Skeletal muscle tissue (tissue), 4 donors: ENCODE data around the gene RELL1. TPM values are rescaled to one million over a fixed set of nuclear protein-coding genes. Genes with fewer than 3 reads are reported as not detected.

ENCODE experiments used
- H3K27ac ChIP-seq: one replicate; pipeline ENCODE4 v1.7.0; 2013; ENCODE audit warnings: mild to moderate bottlenecking, low read depth, low read length, inconsistent platforms
- H3K27me3 ChIP-seq, 3 donors: one replicate each; pipeline ENCODE4 v1.7.0; 2013; ENCODE audit warnings: low read length in 3 of 3; ENCODE audit not compliant: control insufficient read depth in 3 of 3, insufficient read depth in 3 of 3
- H3K36me3 ChIP-seq, 3 donors: one replicate each; pipeline ENCODE4 v1.7.0; 2013; ENCODE audit warnings: low read length in 3 of 3; ENCODE audit not compliant: control insufficient read depth in 3 of 3, insufficient read depth in 3 of 3
- H3K4me1 ChIP-seq, 3 donors: one replicate each; pipeline ENCODE4 v1.7.0; 2013; ENCODE audit warnings: low read length in 3 of 3, mild to moderate bottlenecking in 3 of 3; ENCODE audit not compliant: control insufficient read depth in 3 of 3, insufficient read depth in 3 of 3
- H3K4me3 ChIP-seq, 3 donors: one replicate each; pipeline ENCODE4 v1.7.0; 2013; ENCODE audit warnings: low read length in 3 of 3
- H3K9ac ChIP-seq, 3 donors: one replicate each; pipeline ENCODE4 v1.7.0; 2013; ENCODE audit warnings: low read length in 3 of 3, mild to moderate bottlenecking in 3 of 3, moderate library complexity in 2 of 3, low read depth in 1 of 3
- H3K9me3 ChIP-seq, 3 donors: one replicate each; pipeline ENCODE4 v1.7.0; 2013; ENCODE audit warnings: low read length in 3 of 3; ENCODE audit not compliant: control insufficient read depth in 3 of 3
- total RNA-seq: library from RNA; depleted of rRNA; stranded (reverse); fragments of >200 nt; gene quantifications from one replicate; pipeline ENCODE4 v1.2.3, GENCODE V29; 2014
- donor health status: Osteomylitis.

Gene RELL1
- total RNA-seq, 1 donor from 2014 or later, result 82.5 TPM

GRCh38 chr4:37628977-37629609, 57.1 kb downstream of the RELL1 start:
- H3K4me3 ChIP-seq, result no peak overlapping the region
- no peaks in the 10 kb centered on the region for H3K27me3 ChIP-seq
- no peak overlapping the region for H3K9ac ChIP-seq
- H3K27ac ChIP-seq, result peak overlapping the region; percentile 74
- peaks cover 11 to 16% (median 12%) of the 10 kb centered on the region in 3 donors for H3K36me3 ChIP-seq
- H3K4me1 ChIP-seq, result peaks cover 16 to 29% (median 28%) of the 10 kb centered on the region in 3 donors
- no peaks in the 10 kb centered on the region for H3K9me3 ChIP-seq

- Histone ChIP-seq H3K9ac (no peak overlapping the region), H3K4me1 (peaks cover 17 to 31% (median 31%) of the 10 kb centered on the region in 3 donors), H3K27me3 (no peaks in the 10 kb centered on the region), H3K36me3 (peaks cover 4 to 10% (median 6%) of the 10 kb centered on the region in 3 donors), H3K9me3 (no peaks in the 10 kb centered on the region), H3K27ac (no peak overlapping the region), H3K4me3 (no peak overlapping the region)
These were observed 58.9 kb downstream of the RELL1 start for GRCh38 chr4:37627263-37627662.

- no peaks in the 10 kb centered on the region for H3K27me3 ChIP-seq
- H3K4me3 ChIP-seq, result no peak overlapping the region
- H3K27ac ChIP-seq, result no peak overlapping the region
- peaks cover 17 to 26% (median 23%) of the 10 kb centered on the region in 3 donors for H3K4me1 ChIP-seq
- no peak overlapping the region for H3K9ac ChIP-seq
- no peaks in the 10 kb centered on the region for H3K9me3 ChIP-seq
- peaks cover 4 to 5% (median 4%) of the 10 kb centered on the region in 3 donors for H3K36me3 ChIP-seq
These were observed 60.7 kb downstream of the RELL1 start for GRCh38 chr4:37625499-37625898.

GRCh38 chr4:37623940-37624339, 62.2 kb downstream of the RELL1 start:
- Histone ChIP-seq H3K4me3 (no peak overlapping the region), H3K4me1 (peaks cover 9 to 17% (median 14%) of the 10 kb centered on the region in 3 donors), H3K36me3 (peaks cover 0 to under 1% (median 0%) of the 10 kb centered on the region in 3 donors), H3K9ac (no peak overlapping the region), H3K27me3 (no peaks in the 10 kb centered on the region), H3K9me3 (no peaks in the 10 kb centered on the region), H3K27ac (no peak overlapping the region)

GRCh38 chr4:37623125-37623524, 63.1 kb downstream of the RELL1 start:
- Histone ChIP-seq H3K27me3 (no peaks in the 10 kb centered on the region), H3K4me1 (peaks cover 8 to 13% (median 8%) of the 10 kb centered on the region in 3 donors), H3K9ac (peak overlapping the region in 1 of 3 donors; percentile 41), H3K36me3 (no peaks in the 10 kb centered on the region), H3K9me3 (no peaks in the 10 kb centered on the region), H3K27ac (no peak overlapping the region), H3K4me3 (no peak overlapping the region)

GRCh38 chr4:37620176-37620575, 66.0 kb downstream of the RELL1 start:
- Histone ChIP-seq H3K27ac (no peak overlapping the region), H3K9me3 (no peaks in the 10 kb centered on the region), H3K4me1 (peaks cover 4 to 12% (median 8%) of the 10 kb centered on the region in 3 donors), H3K27me3 (no peaks in the 10 kb centered on the region), H3K36me3 (peaks cover 0 to 2% (median 0%) of the 10 kb centered on the region in 3 donors), H3K4me3 (no peak overlapping the region), H3K9ac (no peak overlapping the region)

GRCh38 chr4:37615720-37616063, 70.5 kb downstream of the RELL1 start:
- H3K36me3 ChIP-seq, result peaks cover 0 to 8% (median 0%) of the 10 kb centered on the region in 3 donors
- no peaks in the 10 kb centered on the region for H3K9me3 ChIP-seq
- no peaks in the 10 kb centered on the region for H3K4me1 ChIP-seq
- no peak overlapping the region for H3K9ac ChIP-seq
- no peak overlapping the region for H3K27ac ChIP-seq
- H3K27me3 ChIP-seq, result no peaks in the 10 kb centered on the region
- no peak overlapping the region for H3K4me3 ChIP-seq

- H3K36me3 ChIP-seq, result peaks cover 0 to 8% (median 0%) of the 10 kb centered on the region in 3 donors
- H3K4me3 ChIP-seq, result no peak overlapping the region
- H3K27ac ChIP-seq, result no peak overlapping the region
- H3K9ac ChIP-seq, result no peak overlapping the region
- no peaks in the 10 kb centered on the region for H3K4me1 ChIP-seq
- H3K9me3 ChIP-seq, result no peaks in the 10 kb centered on the region
- no peaks in the 10 kb centered on the region for H3K27me3 ChIP-seq
These were observed 71.0 kb downstream of the RELL1 start for GRCh38 chr4:37615059-37615719.

- H3K4me1 ChIP-seq, result no peaks in the 10 kb centered on the region
- H3K27me3 ChIP-seq, result no peaks in the 10 kb centered on the region
- peaks cover 0 to 8% (median 4%) of the 10 kb centered on the region in 3 donors for H3K36me3 ChIP-seq
- H3K27ac ChIP-seq, result no peak overlapping the region
- H3K9me3 ChIP-seq, result no peaks in the 10 kb centered on the region
- no peak overlapping the region for H3K4me3 ChIP-seq
- no peak overlapping the region for H3K9ac ChIP-seq
These were observed 73.4 kb downstream of the RELL1 start for GRCh38 chr4:37612811-37613210.

GRCh38 chr4:37609626-37610025, 76.5 kb downstream of the RELL1 start:
- Histone ChIP-seq H3K27ac (no peak overlapping the region), H3K4me3 (no peak overlapping the region), H3K9ac (no peak overlapping the region), H3K9me3 (no peaks in the 10 kb centered on the region), H3K36me3 (peaks cover 0 to 6% (median 4%) of the 10 kb centered on the region in 3 donors), H3K4me1 (no peaks in the 10 kb centered on the region), H3K27me3 (no peaks in the 10 kb centered on the region)
